HCT116 (cell line): Measurements from ENCODE around the gene FHOD3. TPM values are rescaled to one million over a fixed set of nuclear protein-coding genes. Genes with fewer than 3 reads are reported as not detected.

Source experiments
- ATAC-seq: fragments of 200-7000 bp; cut with Tn5 transposase; 2 replicates; pipeline ENCODE4 v1.9.1; 2020; ENCODE audit warnings: mild to moderate bottlenecking, moderate library complexity
- BruUV-seq: library from RNA; stranded (reverse); fragments of 400-500 nt; replicated peaks from 2 replicates; lab custom pipeline; 2021; lab: Mats Ljungman, UMichigan
- CTCF ChIA-PET: fragments of 300-600 bp; sonication (Branson Sonifier 250); formaldehyde crosslinking; loops from one replicate; lab custom pipeline; 2021; ENCODE audit warnings: antibody characterized with exemption; lab: Charles Lee
- POLR2A ChIA-PET: fragments of 300-600, 350-600 bp; sonication (Branson Sonifier 250); formaldehyde crosslinking; loops from one replicate; lab custom pipeline; 2021; ENCODE audit warnings: antibody characterized with exemption; lab: Charles Lee
- RAD21 ChIA-PET, 2 experiments: fragments of 300-600 bp; sonication (Branson Sonifier 250); formaldehyde crosslinking; loops; one replicate each; lab custom pipeline; 2023; ENCODE audit warnings: low total read pairs in 2 of 2; ENCODE audit not compliant: uncharacterized antibody in 2 of 2, unreplicated experiment in 2 of 2, low non-redundant PET in 1 of 2; lab: Charles Lee
- DNase-seq: peaks from one replicate; pipeline ENCODE4 v3.0.0-alpha.2; 2010; ENCODE audit warnings: low read depth, low spot score
- H2AFZ ChIP-seq: fragments of 200-600 bp; shearing (Covaris generic), sonication (generic); 2 replicates; pipeline ENCODE4 v1.6.1; 2017; ENCODE audit warnings: low read depth, mixed run types, mixed read lengths, antibody characterized with exemption, low read length; ENCODE audit not compliant: poor library complexity, severe bottlenecking
- H3K27ac ChIP-seq: 2 replicates; pipeline ENCODE4 v1.5.1; 2012; ENCODE audit warnings: low read depth, low read length
- H3K27me3 ChIP-seq: fragments of 200-600 bp; sonication (generic); 2 replicates; pipeline ENCODE4 v1.6.1; 2016; ENCODE audit warnings: mixed run types, low read length, mixed read lengths; ENCODE audit not compliant: insufficient read depth
- H3K36me3 ChIP-seq, 2 experiments: fragments of 200-500 bp in 1 of 2; fragments of 200-600 bp in 1 of 2; sonication (Bioruptor generic) in 1 of 2; sonication (generic) in 1 of 2; 2 replicates each; pipeline versions ENCODE4 v1.5.1 to v1.6.1; 2014 to 2016; ENCODE audit warnings: low read length in 2 of 2, inconsistent platforms in 1 of 2, mixed read lengths in 1 of 2, mixed run types in 1 of 2; ENCODE audit not compliant: insufficient read depth in 2 of 2, control insufficient read depth in 1 of 2
- H3K4me1 ChIP-seq, 2 experiments: fragments of 200-600 bp in 1 of 2; sonication (generic) in 1 of 2; 2 replicates each; pipeline versions ENCODE4 v1.5.1 to v1.6.1; 2012 to 2017; ENCODE audit warnings: low read length in 2 of 2, inconsistent platforms in 1 of 2, mild to moderate bottlenecking in 1 of 2, mixed read lengths in 1 of 2, mixed run types in 1 of 2, moderate library complexity in 1 of 2; ENCODE audit not compliant: insufficient read depth in 2 of 2, control insufficient read depth in 1 of 2
- H3K4me2 ChIP-seq: fragments of 200-600 bp; sonication (generic); 2 replicates; pipeline ENCODE4 v1.6.1; 2017; ENCODE audit warnings: mixed run types, low read length, mixed read lengths
- H3K4me3 ChIP-seq, 2 experiments: fragments of 200-600 bp in 1 of 2; sonication (generic) in 1 of 2; replicated peaks in 1 of 2; 2 replicates each; pipeline ENCODE4 v1.5.1; 2011 to 2016; ENCODE audit warnings: low read length in 2 of 2, control low read depth in 1 of 2, low read depth in 1 of 2, mild to moderate bottlenecking in 1 of 2, mixed read lengths in 1 of 2, mixed run types in 1 of 2
- H3K79me2 ChIP-seq: fragments of 200-600 bp; sonication (generic); 2 replicates; pipeline ENCODE4 v1.6.1; 2017; ENCODE audit warnings: mild to moderate bottlenecking, mixed run types, low read length, moderate library complexity, mixed read lengths; ENCODE audit not compliant: insufficient read depth
- H3K9ac ChIP-seq: fragments of 200-600 bp; sonication (generic); 2 replicates; pipeline ENCODE4 v1.6.1; 2016; ENCODE audit warnings: low read length, mixed read lengths
- H3K9me2 ChIP-seq: fragments of 200-600 bp; sonication (generic), shearing (Covaris generic); 2 replicates; pipeline ENCODE4 v1.6.1; 2017; ENCODE audit warnings: mixed run types, mild to moderate bottlenecking, moderate library complexity; ENCODE audit not compliant: insufficient read depth
- H3K9me3 ChIP-seq, 2 experiments: fragments of 200-500 bp in 1 of 2; fragments of 200-600 bp in 1 of 2; sonication (Bioruptor generic) in 1 of 2; sonication (generic) in 1 of 2; 2 replicates each; pipeline ENCODE4 v1.6.1; 2014 to 2017; ENCODE audit warnings: low read length in 2 of 2, mixed read lengths in 2 of 2, inconsistent platforms in 1 of 2, low read depth in 1 of 2, mild to moderate bottlenecking in 1 of 2, mixed run types in 1 of 2, moderate library complexity in 1 of 2; ENCODE audit not compliant: control insufficient read depth in 1 of 2, insufficient read depth in 1 of 2
- H4K20me1 ChIP-seq: fragments of 200-600 bp; sonication (generic), shearing (Covaris generic); 2 replicates; pipeline ENCODE4 v1.6.1; 2017; ENCODE audit warnings: mixed run types, mild to moderate bottlenecking, moderate library complexity; ENCODE audit not compliant: insufficient read depth
- ATF3 ChIP-seq: IDR thresholded peaks from 2 replicates; pipeline ENCODE4 v1.6.1; 2012
- CBX3 ChIP-seq: IDR thresholded peaks from 2 replicates; pipeline ENCODE4 v1.6.1; 2012; ENCODE audit warnings: low read depth
- CEBPB ChIP-seq: IDR thresholded peaks from 2 replicates; pipeline ENCODE4 v1.6.1; 2012; ENCODE audit warnings: low read depth
- CTCF ChIP-seq, 3 experiments: fragments of 200-600 bp in 1 of 3; sonication (generic) in 1 of 3; IDR thresholded peaks in 2 of 3; conservative IDR thresholded peaks in 1 of 3; 2 replicates each; pipeline ENCODE4 v1.5.1; 2012 to 2017; ENCODE audit warnings: low read depth in 2 of 3, low read length in 2 of 3, antibody characterized with exemption in 1 of 3, borderline replicate concordance in 1 of 3, control low read depth in 1 of 3, mild to moderate bottlenecking in 1 of 3, mixed read lengths in 1 of 3, mixed run types in 1 of 3, moderate library complexity in 1 of 3; ENCODE audit not compliant: insufficient read depth in 1 of 3
- EGR1 ChIP-seq: IDR thresholded peaks from 2 replicates; pipeline ENCODE4 v1.6.1; 2012; ENCODE audit warnings: low read depth
- ELF1 ChIP-seq: IDR thresholded peaks from 2 replicates; pipeline ENCODE4 v1.6.1; 2012; ENCODE audit warnings: low read depth, borderline replicate concordance
- EZH2 ChIP-seq: fragments of 200-600 bp; sonication (generic); IDR thresholded peaks from 2 replicates; pipeline ENCODE4 v1.6.1; 2017; ENCODE audit warnings: antibody characterized with exemption, mixed run types
- EZH2phosphoT487 ChIP-seq: fragments of 200-600 bp; IDR thresholded peaks from 2 replicates; pipeline ENCODE4 v1.6.1; 2018; ENCODE audit warnings: antibody characterized with exemption, borderline replicate concordance
- FOSL1 ChIP-seq: IDR thresholded peaks from 2 replicates; pipeline ENCODE4 v1.6.1; 2012; ENCODE audit warnings: low read depth
- JUND ChIP-seq: IDR thresholded peaks from 2 replicates; pipeline ENCODE4 v1.6.1; 2012
- MAX ChIP-seq: IDR thresholded peaks from 2 replicates; pipeline ENCODE4 v1.6.1; 2012
- POLR2AphosphoS5 ChIP-seq: IDR thresholded peaks from 2 replicates; pipeline ENCODE4 v1.6.1; 2011; ENCODE audit warnings: mild to moderate bottlenecking, low read depth, low read length, moderate library complexity
- RAD21 ChIP-seq: IDR thresholded peaks from 2 replicates; pipeline ENCODE4 v1.6.1; 2012; ENCODE audit warnings: low read depth, mild to moderate bottlenecking
- SIN3A ChIP-seq: IDR thresholded peaks from 2 replicates; pipeline ENCODE4 v1.6.1; 2012; ENCODE audit warnings: low read depth
- SP1 ChIP-seq: IDR thresholded peaks from 2 replicates; pipeline ENCODE4 v1.6.1; 2012; ENCODE audit warnings: low read depth
- SRF ChIP-seq: IDR thresholded peaks from 2 replicates; pipeline ENCODE4 v1.6.1; 2012; ENCODE audit warnings: low read depth
- TCF7L2 ChIP-seq: IDR thresholded peaks from 2 replicates; pipeline ENCODE4 v1.7.0; 2011; ENCODE audit warnings: borderline replicate concordance, inconsistent platforms; ENCODE audit not compliant: insufficient read depth, insufficient read length; ENCODE audit errors: extremely low read depth
- YY1 ChIP-seq: IDR thresholded peaks from 2 replicates; pipeline ENCODE4 v1.6.1; 2011; ENCODE audit warnings: low read length, low read depth, moderate library complexity, mild to moderate bottlenecking; ENCODE audit not compliant: insufficient replicate concordance; ENCODE audit errors: extremely low read depth
- ZNF274 ChIP-seq: fragments of 200-500 bp; sonication (Bioruptor generic); IDR thresholded peaks from 2 replicates; pipeline ENCODE4 v1.6.1; 2014; ENCODE audit warnings: mild to moderate bottlenecking, low read depth, low read length, inconsistent platforms
- intact Hi-C: fragments of 100-400 bp; cut with micrococcal nuclease; formaldehyde crosslinking; loops from 2 replicates; pipeline ENCODE4 v1.10.0; 2022
- total RNA-seq: library from RNA; stranded (reverse); gene quantifications from one replicate; pipeline ENCODE4 v1.2.1, GENCODE V29; 2021; ENCODE audit not compliant: unreplicated experiment

The FHOD3 gene
- total RNA-seq, 1 experiment from 2014 or later = 4.0 TPM

GRCh38 chr18:36436387-36436786 is 138.9 kb downstream of the FHOD3 start:
- Histone ChIP-seq H3K9ac (no peak overlapping the region), H3K4me2 (no peak overlapping the region), H3K4me3 (no peak overlapping the region), H3K79me2 (no peaks in the 10 kb centered on the region), H3K36me3 (no peaks in the 10 kb centered on the region), H3K4me1 (no peaks in the 10 kb centered on the region), H3K27ac (no peak overlapping the region), H4K20me1 (no peaks in the 10 kb centered on the region), H3K9me2 (no peaks in the 10 kb centered on the region), H3K27me3 (no peaks in the 10 kb centered on the region), H2AFZ (no peak overlapping the region), H3K9me3 (no peaks in the 10 kb centered on the region)
- BruUV-seq = no TSS peak
- CTCF ChIA-PET = interaction anchor here (1.1 kb wide), 1 partner anchor 16 kb away, joined by 4 read pairs; no protein-coding TSS in a partner anchor
- RAD21 ChIA-PET = no interaction called here
- TF ChIP-seq CTCF (IDR thresholded peaks at IDR 0.05 in 2 of 3, conservative IDR thresholded peaks at IDR 0.05 in 1 of 3; ENCODE audit: borderline replicate concordance in 1 of 3, insufficient read depth in 1 of 3, low read depth in 2 of 3, low read length in 2 of 3) (no peak), RAD21 (no peak), SIN3A (no peak), POLR2AphosphoS5 (no peak), JUND (no peak), TCF7L2 (no peak), ATF3 (no peak), EZH2phosphoT487 (no peak), CEBPB (no peak), YY1 (no peak), ZNF274 (no peak), EZH2 (no peak), SRF (no peak), EGR1 (no peak), FOSL1 (no peak), SP1 (no peak), MAX (no peak), CBX3 (no peak), ELF1 (no peak)
- no peak for DNase-seq
- POLR2A ChIA-PET = no interaction called here
- ATAC-seq = no peak
- intact Hi-C loops = no loop called here
